LNCaP clone FGC (cell line): ENCODE measurements around the gene MGAT3.

Experiments
- DNase-seq: peaks from one replicate; pipeline ENCODE4 v3.0.0-alpha.2; 2011; ENCODE audit warnings: low read depth
- H3K4me3 ChIP-seq: 2 replicates; pipeline ENCODE4 v1.5.1; 2011; ENCODE audit warnings: mild to moderate bottlenecking, low read depth, low read length, control low read depth
- TF ChIP-seq, protein P1 (sequence below): IDR thresholded peaks from 2 replicates; pipeline ENCODE4 v1.5.1; 2012; ENCODE audit warnings: mild to moderate bottlenecking; ENCODE audit not compliant: control insufficient read depth, insufficient read depth; ENCODE audit errors: extremely low read depth

Gene MGAT3

DNA sequence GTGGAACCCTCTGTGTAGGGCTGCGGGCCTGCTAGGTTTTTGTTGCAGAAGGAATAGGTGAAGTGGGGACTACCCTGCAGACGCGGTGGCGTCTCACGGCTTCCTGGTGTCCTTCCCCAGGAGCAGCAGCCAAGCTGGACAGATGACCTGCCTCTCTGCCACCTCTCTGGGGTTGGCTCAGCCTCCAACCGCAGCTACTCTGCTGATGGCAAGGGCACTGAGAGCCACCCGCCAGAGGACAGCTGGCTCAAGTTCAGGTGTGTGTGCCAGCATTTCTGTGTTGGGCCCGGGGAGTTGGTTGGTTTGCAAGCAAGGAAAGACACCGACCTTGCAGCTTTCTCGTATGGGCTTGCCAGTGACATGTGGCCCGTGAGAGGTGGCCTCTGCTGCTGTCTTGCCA lies 41.9 kb upstream of the MGAT3 start:
- no peak overlapping the region for H3K4me3 ChIP-seq
- TF ChIP-seq, protein P1, sequence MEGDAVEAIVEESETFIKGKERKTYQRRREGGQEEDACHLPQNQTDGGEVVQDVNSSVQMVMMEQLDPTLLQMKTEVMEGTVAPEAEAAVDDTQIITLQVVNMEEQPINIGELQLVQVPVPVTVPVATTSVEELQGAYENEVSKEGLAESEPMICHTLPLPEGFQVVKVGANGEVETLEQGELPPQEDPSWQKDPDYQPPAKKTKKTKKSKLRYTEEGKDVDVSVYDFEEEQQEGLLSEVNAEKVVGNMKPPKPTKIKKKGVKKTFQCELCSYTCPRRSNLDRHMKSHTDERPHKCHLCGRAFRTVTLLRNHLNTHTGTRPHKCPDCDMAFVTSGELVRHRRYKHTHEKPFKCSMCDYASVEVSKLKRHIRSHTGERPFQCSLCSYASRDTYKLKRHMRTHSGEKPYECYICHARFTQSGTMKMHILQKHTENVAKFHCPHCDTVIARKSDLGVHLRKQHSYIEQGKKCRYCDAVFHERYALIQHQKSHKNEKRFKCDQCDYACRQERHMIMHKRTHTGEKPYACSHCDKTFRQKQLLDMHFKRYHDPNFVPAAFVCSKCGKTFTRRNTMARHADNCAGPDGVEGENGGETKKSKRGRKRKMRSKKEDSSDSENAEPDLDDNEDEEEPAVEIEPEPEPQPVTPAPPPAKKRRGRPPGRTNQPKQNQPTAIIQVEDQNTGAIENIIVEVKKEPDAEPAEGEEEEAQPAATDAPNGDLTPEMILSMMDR: no peak
- peak; percentile 72 for DNase-seq

DNA sequence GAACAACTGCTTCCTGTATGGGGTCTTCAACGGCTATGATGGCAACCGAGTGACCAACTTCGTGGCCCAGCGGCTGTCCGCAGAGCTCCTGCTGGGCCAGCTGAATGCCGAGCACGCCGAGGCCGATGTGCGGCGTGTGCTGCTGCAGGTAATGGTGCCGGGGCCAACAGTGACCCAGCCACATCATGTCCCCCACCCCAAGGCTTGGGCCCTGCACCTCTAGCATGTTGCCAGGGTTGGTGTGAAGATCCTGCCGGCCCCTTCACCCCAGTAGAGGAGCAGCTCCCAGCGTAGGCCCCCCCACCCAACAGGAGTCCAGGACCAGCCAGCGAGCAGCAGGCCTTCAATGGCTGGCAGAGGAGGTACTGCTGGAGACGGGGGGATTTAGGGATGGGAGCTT lies 41.3 kb upstream of the MGAT3 start:
- no peak for DNase-seq
- TF ChIP-seq, protein P1: no peak
- H3K4me3 ChIP-seq: no peak overlapping the region

DNA sequence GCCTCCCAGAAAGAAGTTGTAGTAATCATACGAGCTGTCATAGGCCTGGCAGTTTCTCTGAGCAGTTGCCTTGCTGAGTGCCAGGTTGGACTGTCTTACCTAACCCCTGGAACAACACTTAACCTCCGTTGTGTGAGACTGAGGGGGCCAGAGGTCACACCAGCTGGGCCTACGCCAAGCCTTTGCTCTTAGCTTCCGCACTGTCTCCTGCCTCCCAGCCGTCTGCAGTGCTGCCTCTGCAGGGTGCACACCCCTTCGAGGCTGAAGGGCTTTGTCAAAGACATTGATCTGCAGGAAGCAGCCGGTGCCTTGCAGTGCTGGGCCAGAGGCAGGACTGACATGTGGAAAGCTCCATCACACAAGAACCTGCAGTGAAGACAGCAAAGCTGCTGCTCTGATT lies 40.5 kb upstream of the MGAT3 start:
- TF ChIP-seq, protein P1: no peak
- H3K4me3 ChIP-seq: no peak overlapping the region
- no peak for DNase-seq

DNA sequence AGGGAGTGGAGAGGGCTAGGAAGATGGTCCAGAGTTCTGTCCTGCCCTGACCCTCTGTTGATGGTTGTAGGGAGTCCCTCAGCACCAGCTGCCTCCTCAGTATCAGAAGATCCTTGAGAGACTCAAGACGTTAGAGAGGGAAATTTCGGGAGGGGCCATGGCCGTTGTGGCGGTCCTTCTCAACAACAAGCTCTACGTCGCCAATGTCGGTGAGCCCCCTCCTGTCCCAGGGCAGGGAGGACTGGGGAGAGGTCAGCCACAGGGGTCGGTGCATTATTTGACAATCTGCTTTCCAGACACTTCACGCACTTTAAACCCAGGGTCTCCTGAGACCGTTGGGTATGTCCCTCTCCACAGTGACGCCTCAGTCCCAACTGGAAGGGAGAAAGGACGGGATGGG lies 39.2 kb upstream of the MGAT3 start:
- TF ChIP-seq, protein P1: no peak
- DNase-seq: no peak
- H3K4me3 ChIP-seq: no peak overlapping the region

DNA sequence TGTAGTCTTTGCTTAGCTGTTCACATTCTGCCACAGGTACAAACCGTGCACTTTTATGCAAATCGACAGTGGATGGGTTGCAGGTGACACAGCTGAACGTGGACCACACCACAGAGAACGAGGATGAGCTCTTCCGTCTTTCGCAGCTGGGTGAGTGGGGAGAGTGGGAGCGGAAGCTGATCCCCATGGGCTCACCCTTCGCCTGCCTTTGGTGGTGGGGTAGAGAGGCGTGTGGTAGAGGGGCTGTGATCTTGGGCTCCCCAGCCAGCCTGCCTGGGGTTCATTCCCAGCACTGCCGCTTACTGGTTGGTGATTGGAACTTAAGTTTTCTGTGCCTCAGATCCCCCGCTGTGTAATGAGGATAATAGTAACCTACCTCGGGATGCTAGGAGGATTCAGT lies 38.1 kb upstream of the MGAT3 start:
- no peak overlapping the region for H3K4me3 ChIP-seq
- DNase-seq: no peak
- TF ChIP-seq, protein P1: no peak

DNA sequence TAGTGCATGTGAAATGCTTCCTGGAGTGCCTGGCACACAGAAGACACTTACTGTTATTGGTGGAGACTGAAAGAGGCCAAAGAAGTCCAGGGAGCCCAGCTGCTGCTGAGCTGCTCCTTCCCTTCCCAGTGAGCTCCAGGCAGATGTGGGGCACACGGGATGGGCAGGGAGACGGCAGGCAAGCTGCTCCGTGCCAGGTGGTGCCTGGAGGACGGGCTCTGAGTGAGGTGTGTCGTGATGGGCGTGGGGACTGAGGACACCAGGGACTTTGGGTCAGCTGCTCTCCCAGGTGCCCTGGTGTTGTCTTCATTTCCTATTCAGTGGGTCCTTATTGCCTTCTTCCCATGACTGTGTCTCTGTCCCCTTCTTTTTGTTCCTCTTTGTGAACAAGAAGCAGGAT lies 37.7 kb upstream of the MGAT3 start:
- DNase-seq: no peak
- no peak overlapping the region for H3K4me3 ChIP-seq
- TF ChIP-seq, protein P1: no peak

DNA sequence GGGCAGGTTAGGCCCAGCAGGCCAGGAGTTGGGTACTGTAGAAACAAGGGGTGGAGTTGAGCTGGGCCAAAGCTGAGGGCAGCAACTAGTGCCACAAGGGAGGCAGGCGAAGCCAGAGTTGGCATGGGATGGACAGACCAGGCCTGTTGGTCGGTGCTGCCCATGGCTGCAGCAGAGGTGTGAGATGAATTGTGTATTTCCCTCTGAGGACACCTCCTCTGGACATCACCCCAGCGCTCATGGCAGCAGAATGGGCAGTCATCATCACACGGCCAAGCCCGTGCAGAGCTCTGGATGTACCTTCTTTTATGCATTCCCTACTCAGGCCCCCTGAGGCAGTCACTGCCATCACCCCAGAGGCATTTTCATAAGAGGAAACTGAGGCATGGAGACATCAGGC lies 36.9 kb upstream of the MGAT3 start:
- TF ChIP-seq, protein P1: no peak
- H3K4me3 ChIP-seq: no peak overlapping the region
- no peak for DNase-seq
